AG04449 (cell line): Measurements from ENCODE around the gene NUMB.

Experiments used
- CTCF ChIA-PET: fragments of 350-600 bp; formaldehyde crosslinking; extraction: SDS; loops from one replicate; lab custom pipeline; 2021; ENCODE audit warnings: antibody characterized with exemption; lab: Yijun Ruan, JAX
- POLR2A ChIA-PET: fragments of 400-600, 350-600 bp; formaldehyde crosslinking; extraction: SDS; loops from one replicate; lab custom pipeline; 2020; ENCODE audit warnings: antibody characterized with exemption, inconsistent platforms; lab: Yijun Ruan, JAX
- DNase-seq: peaks from one replicate; pipeline ENCODE4 v3.0.0-alpha.2; 2010; ENCODE audit warnings: low read depth, low spot score
- H3K4me3 ChIP-seq: 2 replicates; pipeline ENCODE4 v1.5.1; 2011; ENCODE audit warnings: low read depth, mild to moderate bottlenecking, control low read depth, low read length
- TF ChIP-seq, protein P1 (sequence below): IDR thresholded peaks from one replicate; pipeline ENCODE4 v1.5.1; 2011; ENCODE audit warnings: mild to moderate bottlenecking, moderate library complexity, low read length, control low read depth, inconsistent platforms; ENCODE audit not compliant: insufficient read depth; ENCODE audit errors: missing control alignments

NUMB gene

DNA sequence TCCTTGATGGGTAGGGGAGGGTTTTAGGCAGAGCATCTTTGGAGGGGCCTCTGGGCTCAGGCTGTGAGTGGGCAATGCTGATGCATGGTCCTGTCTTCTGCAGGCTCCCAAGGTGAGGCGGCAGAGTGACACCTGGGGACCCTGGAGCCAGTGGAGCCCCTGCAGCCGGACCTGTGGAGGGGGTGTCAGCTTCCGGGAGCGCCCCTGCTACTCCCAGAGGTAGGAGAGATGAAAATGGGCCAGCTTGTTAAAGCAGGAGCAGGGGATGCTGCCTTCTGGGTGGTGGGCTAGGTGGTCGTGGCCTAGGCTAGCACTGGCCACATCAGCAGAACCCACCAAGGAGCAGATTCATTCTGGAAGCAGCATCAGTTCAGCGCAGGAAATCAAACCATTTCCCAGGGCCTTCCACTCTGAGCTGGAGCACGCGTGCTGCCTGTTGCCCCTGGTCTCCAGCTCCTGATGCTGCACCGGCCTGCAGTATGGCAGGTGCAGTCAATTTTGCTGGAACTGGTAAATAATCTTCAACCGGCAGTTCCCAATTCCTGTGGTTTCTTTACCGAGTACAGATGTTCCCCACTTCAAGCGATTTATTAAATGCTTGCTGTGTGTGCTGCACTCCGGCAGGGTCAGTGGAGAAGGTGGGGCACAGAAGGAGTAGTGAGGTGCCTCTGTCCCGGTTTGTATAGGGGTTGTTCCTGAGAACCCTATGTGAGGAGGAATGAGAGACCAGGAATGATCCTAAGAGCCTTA lies 213.6 kb downstream of the NUMB start:
- TF ChIP-seq, protein P1, sequence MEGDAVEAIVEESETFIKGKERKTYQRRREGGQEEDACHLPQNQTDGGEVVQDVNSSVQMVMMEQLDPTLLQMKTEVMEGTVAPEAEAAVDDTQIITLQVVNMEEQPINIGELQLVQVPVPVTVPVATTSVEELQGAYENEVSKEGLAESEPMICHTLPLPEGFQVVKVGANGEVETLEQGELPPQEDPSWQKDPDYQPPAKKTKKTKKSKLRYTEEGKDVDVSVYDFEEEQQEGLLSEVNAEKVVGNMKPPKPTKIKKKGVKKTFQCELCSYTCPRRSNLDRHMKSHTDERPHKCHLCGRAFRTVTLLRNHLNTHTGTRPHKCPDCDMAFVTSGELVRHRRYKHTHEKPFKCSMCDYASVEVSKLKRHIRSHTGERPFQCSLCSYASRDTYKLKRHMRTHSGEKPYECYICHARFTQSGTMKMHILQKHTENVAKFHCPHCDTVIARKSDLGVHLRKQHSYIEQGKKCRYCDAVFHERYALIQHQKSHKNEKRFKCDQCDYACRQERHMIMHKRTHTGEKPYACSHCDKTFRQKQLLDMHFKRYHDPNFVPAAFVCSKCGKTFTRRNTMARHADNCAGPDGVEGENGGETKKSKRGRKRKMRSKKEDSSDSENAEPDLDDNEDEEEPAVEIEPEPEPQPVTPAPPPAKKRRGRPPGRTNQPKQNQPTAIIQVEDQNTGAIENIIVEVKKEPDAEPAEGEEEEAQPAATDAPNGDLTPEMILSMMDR: no peak
- POLR2A ChIA-PET: no interaction called here
- no peak overlapping the region for H3K4me3 ChIP-seq
- CTCF ChIA-PET: interaction anchor here (1.1 kb wide), 1 partner anchor 22 kb away, joined by 4 read pairs; no protein-coding TSS in a partner anchor
- DNase-seq: no peak

DNA sequence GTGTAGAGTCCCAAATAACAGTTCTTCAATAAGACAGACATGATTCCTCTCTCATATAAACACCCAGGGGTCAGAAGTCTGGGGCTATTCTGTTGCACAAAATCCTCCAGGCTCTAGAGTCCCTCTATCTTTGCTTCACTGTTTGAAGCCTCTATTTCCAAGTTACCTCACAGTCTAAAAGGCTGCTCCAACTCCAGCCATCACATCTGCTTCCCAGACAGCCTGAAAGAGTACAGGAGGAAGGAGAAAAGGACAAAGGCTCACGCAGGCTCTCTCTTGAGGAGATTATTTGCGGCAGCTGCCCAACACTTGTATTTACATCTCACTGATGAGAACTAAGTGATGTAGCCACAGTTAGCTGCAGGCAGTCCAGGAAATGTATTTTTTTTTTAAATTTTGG lies 214.6 kb downstream of the NUMB start:
- no peak for DNase-seq
- ChIA-PET POLR2A (no interaction called here), CTCF (interaction anchor here (1.1 to 1.3 kb wide), 2 partner anchors 21 to 228 kb away, joined by 4 to 5 read pairs; no protein-coding TSS in a partner anchor)
- no peak overlapping the region for H3K4me3 ChIP-seq
- TF ChIP-seq, protein P1: no peak

DNA sequence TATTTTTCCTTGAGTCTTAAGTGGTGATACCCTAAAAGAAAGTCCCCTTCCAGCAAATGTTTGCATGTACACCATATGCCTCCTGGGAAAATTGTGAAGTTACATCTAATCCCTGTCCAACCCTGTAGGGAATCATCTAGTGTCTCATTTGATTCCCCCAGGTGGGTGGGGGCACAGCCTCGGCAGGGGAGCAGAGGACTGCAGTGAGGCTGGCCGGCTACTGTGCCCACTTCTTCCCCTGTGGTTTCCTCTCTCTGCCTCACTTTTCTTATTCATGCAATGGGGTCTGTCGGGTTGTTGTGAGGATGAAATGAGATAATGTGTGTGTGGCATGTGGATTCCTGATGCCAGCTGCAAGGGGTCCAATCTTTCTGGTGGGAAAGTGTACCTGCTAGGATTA lies 215.0 kb downstream of the NUMB start:
- H3K4me3 ChIP-seq: no peak overlapping the region

DNA sequence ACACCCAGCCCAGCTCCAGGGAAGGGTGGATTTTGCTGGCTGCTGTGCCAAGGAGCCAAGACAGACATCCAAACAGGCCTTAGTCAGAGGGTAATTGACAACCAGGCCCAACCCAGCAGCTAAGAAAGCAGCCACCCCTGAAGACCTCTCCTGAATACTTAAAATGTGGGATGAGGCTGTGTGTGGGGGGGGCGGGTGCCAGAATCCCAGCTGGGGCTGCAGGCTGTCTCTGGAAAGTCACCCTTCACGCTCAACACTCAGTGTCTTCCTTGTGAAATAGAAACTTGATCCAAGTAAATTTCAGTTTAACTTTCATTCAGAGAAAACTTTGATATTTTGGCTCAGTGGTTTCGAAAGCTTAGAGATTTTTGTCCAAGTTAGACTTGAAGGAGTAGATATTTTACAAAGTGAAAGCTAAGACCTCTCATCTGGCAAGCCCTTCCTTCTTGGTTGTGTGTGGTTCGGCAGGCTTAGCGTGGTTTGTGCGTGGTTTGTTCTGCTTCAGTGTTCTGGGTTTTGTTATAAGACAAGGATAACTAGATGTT lies 215.9 kb downstream of the NUMB start:
- no peak for DNase-seq
- ChIA-PET CTCF (interaction anchor here (0.8 to 1.3 kb wide), 2 partner anchors 28 to 230 kb away, joined by 4 to 5 read pairs; no protein-coding TSS in a partner anchor), POLR2A (no interaction called here)
- H3K4me3 ChIP-seq: no peak overlapping the region
- TF ChIP-seq, protein P1: no peak

More for the DNA sequence above, 215.0 kb downstream of the NUMB start:
- ChIA-PET POLR2A (no interaction called here), CTCF (interaction anchor here (0.8 to 1.3 kb wide), 2 partner anchors 28 to 229 kb away, joined by 4 to 5 read pairs; no protein-coding TSS in a partner anchor)
- TF ChIP-seq, protein P1: no peak
- no peak for DNase-seq

DNA sequence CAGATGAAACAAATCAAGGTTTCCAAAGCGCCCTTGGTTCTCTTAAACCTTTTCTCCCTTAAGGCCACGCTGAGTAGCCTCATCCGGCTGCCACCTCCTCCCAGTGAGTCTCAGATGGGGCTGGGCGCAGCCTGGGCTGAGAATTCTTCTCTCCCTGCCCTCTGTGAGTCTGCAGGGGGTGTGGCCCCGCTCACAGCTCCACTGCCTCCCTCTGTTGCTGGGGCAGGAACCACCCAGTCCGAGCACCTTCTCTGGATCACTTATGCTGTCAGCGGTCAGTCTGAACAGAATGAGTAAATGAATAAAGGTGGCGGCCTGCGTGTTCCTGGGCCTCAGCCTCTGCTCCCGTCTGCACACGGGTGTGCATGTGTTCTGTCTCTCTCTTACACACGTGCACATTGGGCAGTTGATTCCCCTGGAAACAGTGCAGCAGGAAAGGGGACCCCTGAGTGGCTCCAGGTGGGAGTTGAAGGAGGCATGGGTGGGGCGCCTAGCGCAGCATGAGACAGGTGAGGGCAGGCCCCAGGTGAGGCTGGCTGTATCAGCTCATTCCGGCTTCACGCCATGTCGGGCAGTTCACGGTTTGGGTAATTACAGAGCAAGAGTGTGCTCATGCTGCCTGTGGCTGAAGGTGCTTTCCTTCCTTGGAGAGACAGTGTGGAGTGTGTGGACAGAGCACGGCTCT lies 216.7 kb downstream of the NUMB start:
- no peak for DNase-seq
- H3K4me3 ChIP-seq: no peak overlapping the region
- CTCF ChIA-PET: no interaction called here
- POLR2A ChIA-PET: no interaction called here
- TF ChIP-seq, protein P1: no peak
